GM21786 (cell line): Measurements from ENCODE around the gene DUSP8.
A peak's percentile ranks its signal among the peaks of the same experiment; 100 is the strongest.
"Not testable (repeated sequence)": the region's sequence is repeated elsewhere in the genome, so short reads cannot be mapped to it uniquely, and the experiment has no call there.

Experiments used
- ATAC-seq: cut with Tn5 transposase; IDR thresholded peaks from one replicate; pipeline ENCODE4 v1.9.1; 2021; ENCODE audit not compliant: unreplicated experiment

DUSP8 gene

DNA sequence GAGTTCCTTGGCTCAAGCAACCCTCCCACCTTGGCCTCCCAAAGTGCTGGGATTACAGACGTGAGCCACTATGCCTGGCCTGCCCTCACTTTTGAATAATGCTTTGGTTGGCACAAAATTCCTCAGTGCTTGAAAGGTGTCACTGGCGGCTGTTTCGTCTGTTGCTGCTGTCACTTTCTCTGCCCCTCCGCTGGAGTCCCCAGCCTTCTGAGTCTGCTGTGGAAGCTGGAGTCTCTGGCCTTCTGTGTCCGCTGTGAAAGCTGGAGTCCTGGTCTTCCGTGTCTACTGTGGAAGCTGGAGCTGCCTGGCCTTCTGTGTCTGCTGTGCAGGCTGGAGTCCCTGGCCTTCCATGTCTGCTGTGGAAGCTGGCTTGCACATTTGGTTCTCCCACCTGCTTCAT, 17.9 kb upstream of the DUSP8 start:
- no peak for ATAC-seq

DNA sequence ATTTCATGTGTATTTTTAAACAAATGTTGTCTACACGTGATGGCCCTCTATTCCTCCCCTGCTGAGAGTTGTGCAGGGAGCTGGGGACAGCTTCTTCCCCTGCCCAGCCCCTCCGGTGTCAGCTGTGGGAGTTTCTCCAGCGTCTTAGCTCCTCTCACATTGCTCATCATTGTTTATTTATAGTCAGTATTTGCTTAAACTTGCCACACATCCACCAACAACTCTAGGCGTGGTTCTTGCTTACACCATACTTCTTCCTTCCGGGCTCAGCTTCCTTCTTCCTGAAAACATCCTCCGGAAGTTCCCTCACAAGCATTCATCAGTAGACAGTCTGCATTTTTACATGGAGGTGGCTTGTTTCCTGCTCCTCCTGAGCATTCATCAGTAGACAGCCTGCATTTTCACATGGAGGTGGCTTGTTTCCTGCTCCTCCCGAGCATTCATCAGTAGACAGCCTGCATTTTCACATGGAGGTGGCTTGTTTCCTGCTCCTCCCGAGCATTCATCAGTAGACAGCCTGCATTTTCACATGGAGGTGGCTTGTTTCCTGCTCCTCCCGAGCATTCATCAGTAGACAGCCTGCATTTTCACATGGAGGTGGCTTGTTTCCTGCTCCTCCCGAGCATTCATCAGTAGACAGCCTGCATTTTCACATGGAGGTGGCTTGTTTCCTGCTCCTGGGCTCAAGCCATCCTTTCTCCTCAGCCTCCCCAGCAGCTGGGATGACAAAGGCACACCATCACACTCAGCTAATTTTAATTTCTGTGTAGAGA, 17.3 kb upstream of the DUSP8 start:
- not testable (repeated sequence) for ATAC-seq

DNA sequence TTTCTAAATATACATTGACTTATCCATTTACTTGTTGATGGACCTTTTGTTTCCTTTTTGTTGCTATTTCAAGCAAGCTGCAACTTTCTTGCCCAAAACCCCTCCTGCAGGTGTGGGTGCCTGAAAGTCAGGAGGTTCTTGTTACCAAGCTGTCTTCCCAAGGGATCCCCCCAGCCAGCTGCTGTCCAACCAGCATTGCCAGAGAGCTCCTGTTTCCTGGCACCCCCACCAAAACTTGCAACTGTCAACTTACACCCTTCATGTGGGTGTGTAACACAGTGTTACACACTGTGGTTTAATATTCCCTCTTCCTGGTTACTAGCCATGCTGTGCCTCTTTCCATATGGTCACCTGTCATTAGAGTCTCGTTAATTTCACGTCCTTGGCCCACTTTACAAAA, 14.6 kb upstream of the DUSP8 start:
- no peak for ATAC-seq

DNA sequence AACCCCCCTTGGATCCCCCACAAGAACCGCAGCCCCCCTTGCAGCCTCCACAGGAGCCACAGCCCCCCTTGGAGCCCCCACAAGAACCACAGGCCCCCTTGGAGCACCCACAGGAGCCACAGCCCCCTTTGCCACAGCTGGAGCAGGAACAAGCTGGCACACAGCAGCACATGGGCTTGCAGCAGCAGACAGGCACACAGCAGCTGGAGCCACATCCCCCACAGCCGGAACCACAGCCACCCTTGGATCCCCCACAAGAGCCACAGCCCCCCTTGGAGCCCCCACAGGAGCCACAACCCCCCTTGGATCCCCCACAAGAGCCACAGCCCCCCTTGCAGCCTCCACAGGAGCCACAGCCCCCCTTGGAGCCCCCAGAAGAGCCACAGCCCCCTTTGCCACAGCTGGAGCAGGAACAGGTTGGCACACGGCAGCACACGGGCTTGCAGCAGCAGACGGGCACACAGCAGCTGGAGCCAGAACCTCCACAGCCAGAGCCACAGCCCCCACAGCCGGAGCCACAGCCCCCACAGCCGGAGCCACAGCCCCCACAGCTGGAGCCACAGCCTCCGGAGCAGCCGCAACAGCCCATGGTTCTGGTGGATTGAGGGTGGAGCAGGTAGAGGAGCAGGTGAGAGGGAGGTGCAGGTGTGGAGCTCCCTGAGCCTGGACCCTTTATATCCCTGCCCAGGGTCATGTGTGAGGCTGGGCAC, 12.7 kb upstream of the DUSP8 start, which contains the start of gene KRTAP5-1:
Gene KRTAP5-1 (minus strand): TSS at position 623 of the 710 bp plus-strand sequence. CDS start 34 bp downstream, at position 589.
- ATAC-seq = not testable (repeated sequence)

DNA sequence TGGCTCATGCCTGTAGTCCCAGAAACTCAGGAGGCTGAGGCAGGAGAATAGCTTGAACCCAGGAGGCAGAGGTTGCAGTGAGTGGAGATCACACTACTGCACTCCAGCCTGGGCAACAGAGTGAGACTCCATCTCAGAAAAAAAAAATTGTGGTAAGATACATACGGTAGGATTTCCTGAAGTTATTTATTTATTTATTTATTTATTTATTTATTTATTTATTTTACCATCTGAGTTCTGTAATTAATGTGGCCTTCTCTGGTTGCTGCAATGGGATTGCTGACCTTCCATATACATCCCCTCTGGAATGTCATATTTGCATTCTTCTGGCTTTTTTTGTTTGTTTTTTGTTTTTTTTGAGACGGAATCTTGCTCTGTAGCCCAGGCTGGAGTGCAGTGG, 10.8 kb upstream of the DUSP8 start:
- not testable (repeated sequence) for ATAC-seq

DNA sequence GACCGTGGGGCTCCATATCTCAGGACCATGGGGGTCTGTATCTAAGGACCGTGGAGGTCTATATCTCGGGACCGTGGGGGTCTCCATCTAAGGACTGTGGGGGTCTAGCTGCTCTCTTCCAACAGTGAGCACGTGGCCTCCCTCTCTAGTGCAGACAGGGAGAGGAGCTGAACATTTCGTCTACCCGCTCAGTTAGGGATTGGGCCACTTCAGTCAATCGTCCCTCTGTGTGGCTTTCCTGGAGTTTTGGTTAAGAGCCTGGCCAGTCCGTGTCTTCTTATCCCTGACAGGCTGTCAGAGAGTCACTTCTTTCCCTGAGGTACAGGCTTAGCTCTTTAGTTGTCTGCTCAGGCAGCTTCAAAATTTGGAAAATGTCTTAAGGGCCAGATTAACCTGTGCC, 9.9 kb upstream of the DUSP8 start:
- ATAC-seq = no peak

DNA sequence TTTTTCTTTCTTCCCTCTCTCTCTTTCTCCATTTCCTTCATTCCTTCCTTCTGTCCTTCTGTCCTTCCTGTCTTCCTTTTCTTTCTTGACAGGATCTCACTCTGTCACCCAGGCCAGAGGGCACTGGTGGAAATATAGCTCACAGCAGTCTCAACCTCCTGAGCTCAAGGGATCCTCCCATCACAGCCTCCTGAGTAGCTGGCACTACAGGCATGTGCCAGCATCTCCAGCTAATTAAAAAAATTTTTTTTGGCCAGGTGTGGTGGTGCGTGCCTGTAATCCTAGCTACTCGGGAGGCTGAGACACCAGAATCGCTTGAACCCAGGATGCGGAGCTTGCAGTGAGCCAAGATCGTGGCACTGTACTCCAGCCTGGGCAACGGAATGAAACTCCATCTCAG, 4.8 kb upstream of the DUSP8 start:
- ATAC-seq = no peak

DNA sequence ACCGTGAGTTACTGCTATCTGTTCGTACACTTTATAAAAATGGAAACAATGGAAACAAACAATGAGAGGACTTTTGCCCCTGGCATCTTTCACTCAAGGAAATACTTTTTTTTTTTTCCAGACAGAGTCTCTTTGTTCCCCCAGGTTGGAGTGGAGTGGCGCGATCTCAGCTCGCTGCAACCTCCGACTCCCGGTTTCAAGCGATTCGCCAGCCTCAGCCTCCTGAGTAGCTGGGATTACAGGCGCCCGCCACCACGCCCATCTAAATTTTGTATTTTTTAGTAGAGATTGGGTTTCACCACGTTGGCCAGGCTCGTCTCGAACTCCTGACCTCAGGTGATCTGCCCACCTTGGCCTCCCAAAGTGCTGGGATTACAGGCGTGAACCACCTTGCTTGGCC, 3.7 kb upstream of the DUSP8 start:
- ATAC-seq = not testable (repeated sequence)

DNA sequence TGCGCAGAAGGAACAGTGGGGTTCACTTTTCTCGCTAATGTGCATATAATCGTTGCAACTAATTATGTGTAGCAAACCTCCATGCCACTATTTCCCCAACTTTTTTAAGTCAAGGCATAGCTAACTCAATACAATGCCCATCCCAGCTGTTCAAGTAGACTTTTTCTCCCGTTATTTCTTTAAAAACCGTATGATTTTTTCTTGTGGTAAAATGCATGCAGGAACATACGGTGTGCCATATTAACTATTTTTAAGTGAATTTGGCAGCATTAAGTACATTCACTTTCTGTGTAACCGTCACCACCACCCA, 2.8 kb upstream of the DUSP8 start:
- ATAC-seq = no peak

DNA sequence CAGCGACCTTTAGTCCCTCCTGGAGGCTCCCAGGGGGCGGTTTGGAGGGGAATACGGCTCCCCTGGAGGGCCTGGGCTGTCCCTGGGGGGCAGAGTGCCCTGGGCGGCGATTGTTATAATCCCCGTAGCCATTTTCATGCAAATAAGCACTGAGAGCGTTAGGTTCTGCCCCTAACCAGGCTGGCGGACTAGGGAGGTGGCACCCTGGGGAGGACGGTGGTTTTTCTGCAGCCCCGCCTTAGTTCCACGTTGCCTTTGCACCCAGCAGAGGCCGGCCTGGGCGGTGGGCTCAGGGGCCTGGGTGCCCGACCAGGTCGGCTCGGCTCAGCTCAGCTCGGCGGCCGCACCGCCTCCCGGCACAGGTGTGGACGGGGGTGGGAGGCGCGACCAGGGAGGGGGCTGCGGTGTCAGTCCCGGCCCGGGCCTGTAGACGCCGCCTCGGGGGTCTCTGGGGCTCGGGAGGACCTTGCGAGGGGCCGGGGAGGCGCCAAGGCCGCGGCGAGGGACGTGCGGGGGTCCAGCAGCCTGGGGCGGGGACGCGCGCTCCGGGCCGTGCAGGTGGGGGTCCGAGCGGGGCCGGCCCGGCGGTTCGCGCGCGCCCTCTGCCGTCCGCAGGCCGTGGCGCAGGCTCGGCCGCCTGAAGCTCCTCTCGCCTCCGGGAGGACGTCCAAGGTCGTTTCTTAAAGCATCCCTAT, 2.3 kb upstream of the DUSP8 start:
- ATAC-seq = peak; percentile 47

DNA sequence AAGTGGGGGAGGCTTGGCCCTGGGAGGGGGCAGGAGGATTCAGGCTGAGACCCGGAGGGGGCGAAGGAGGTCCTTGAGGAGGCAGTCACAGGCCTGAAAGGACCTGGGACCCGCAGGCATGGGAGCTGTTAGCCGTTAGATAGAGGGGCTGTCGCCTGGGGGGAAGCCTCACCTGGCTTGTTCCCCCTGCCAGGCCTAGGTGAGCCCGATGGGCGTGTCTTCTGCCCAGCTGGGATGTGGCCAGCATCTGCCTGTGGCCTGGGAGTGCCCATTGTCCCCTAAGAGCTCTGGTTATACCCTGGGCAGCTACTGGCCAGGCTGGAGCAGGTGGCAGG, 1.8 kb upstream of the DUSP8 start:
- ATAC-seq = peak; percentile 17

DNA sequence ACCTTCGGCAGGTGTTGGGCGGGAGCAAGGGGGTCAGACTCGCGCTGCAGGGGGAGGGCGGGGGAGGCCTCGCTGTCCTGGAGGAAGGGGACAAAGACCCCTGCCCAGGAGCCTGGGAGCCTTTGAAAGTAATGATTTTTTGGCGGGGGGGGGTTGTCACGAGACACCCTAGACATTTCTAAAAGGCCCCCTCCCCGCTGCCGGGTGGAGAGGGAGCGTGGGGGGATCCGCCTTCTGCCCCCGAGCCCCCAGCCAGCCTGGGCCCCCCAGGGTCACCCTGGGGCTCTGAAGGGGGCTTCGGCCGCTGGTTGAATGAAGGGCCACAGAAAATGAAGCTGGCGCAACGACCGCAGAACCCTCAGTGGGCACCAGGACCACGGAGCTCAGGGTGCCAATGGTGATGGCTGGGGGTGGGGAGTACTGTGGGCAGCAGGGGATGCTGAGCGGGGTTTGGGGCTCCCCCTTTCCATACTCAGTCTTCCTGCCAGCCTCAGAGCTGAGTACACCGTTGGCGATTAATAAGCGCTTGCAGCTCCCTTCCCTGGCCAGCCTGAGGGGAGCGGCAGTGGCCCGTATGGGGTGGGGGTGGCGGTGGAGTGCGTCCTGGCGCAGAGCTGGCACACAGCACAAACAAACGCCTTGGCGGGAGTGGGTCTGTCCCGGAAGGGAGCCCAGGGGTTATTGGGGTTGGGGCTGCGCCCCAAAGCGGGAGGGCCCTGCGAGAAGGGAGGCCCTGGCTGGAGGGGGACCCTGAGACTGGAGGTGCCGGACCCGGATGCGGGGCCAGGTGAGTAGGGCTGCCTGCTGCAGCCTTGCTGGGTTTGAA, 1.2 kb upstream of the DUSP8 start:
- ATAC-seq = no peak

DNA sequence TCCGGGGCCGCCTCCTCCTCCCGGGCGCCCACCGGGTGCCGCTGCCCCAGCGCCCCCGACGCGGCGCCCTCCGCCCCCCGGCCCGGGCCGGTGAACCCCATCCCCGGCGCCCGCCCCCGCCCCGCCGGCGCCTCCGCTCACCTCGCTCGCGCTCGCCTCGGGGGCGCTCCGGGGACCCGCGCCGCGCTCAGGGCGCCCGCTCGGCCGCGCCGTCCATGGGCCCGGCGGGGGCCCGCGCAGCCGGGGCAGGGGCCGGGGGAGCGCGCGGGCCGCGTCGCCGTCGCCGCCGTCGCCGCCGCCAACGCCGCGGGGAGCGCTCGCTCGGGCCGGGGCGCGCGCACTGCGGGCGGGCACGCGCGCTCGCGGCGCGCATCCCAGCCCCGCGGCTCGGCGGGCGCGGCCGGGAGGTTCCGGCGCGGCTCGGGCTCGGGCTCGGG, 293 bp downstream of the DUSP8 start:
- ATAC-seq = no peak

DNA sequence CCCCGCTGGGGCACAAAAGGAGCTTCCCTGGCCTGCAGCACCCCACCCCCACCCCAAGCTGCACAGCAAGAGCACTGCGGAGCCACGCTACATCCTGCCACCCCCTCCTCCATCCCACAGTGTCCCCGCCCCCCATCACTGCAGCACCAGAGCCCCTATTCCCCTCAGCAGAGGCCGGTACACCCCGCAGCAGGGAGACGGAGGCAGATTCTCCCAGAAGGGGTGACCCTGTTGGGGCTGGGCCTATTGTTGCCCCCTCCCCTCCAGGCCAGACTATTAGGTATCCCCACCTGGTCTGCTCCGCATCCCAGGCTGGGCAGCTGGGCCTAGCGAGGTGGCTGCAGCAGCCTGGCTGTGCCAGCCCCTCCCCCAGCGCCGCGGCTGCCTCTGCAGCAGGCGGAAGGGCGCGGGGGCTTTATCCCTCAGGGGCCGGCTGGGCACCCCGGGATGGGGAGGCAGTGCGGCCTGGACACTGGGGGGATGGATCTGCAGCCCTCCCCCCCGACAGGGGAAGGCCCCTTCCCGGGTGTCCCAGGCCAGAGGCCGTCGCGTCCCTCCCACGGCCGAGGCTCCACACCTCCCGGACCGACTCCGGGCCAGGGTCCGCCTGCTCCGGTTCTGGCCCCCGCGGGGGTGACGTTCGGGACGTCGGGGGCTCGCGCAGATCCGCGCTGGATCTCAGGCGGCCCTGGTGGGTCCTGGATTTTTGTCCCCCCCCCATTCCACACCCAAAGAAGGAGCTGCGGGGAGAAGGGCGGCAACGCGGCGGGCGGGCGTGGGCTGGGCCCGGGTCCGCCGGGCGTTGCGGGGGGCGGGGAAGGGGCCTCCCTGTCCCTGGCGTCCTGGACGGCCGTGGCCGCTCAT, 943 bp downstream of the DUSP8 start:
- no peak for ATAC-seq

DNA sequence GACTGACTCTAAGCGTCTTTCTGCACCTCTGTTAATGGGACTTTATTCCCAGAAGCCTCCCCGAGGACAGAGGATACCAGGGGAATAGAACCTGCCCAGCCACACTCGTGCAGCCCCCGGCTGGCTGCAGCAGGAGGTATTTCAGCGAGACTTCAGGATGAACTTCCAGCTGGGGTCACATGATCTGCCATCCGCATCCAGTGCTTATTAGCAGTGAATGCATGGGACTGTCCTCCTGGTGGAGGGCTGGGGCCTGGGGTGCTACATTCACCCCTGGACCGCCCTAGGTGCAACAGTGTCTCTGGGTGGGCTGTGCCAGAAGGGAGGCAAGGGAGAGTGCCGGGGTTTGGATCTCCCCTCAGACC, 1.6 kb downstream of the DUSP8 start:
- ATAC-seq = no peak

DNA sequence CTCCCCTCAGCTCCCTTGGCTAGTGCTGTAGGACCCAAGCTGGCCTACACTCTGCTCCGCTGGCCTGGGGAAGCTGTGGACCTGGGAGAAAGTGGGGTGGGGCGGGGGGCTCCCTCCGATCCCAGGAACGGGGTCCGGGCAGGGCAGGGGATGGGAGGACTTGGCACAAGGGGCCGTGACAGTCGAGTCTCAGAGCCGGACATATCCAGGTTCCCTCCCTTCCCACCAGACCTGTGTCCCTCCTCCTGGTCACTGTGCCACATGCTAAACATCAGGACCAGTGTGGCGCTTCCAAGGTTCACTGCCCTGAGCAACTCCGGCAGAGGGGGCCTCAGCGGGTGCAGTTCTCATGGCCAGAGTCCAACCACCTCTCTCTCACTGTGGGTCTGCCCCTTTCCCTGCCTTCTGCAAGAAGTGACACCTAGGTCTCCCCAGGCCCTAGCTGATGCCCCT, 2.0 kb downstream of the DUSP8 start:
- ATAC-seq = no peak

DNA sequence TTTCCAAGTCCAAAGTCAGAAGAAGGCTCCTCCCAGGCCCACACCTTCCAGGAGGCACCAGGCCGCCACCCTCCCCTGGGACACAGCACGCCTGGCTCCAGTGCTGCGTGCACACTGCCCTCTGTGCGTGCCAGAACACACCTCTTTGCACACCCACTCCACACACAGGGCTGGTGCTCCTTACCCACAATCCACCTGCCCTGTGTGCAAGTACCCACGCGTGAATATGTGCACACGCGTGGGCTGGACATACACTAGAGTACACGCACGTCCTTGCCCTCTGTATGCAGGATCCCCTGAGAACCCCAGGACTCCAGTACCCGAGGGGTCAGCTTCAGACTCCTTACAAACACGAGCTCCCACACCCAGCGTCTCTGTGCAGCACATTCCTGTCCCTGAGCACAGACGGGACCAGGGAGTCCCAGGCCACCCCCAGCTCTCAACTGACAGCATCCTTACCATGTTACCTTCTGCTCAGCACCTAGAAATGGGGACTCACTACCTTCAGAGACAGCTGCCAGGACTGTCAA, 2.8 kb downstream of the DUSP8 start:
- ATAC-seq = no peak

DNA sequence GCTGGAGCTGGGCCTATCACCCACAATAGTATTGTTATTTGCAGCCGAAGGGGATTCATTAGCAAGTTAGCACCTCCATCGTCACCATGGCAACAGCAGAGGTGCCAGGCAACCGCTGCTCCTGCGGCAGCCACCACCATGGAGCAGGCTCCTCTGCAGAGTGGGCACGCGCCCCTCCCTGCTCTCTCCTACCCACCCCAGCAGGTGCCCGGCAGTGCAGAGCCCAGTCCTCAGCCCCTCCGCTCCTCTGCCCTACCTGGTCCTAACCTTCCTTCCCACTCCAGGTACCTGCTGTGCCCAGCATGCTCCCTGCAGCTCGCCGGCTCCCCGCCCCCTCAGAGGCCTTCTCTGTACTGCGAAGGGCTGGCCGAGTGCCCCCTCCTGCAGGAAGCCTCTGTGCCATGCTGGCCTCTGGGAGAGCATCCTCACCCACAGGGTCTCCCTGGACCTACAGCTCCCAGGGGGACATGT, 3.6 kb downstream of the DUSP8 start:
- no peak for ATAC-seq

DNA sequence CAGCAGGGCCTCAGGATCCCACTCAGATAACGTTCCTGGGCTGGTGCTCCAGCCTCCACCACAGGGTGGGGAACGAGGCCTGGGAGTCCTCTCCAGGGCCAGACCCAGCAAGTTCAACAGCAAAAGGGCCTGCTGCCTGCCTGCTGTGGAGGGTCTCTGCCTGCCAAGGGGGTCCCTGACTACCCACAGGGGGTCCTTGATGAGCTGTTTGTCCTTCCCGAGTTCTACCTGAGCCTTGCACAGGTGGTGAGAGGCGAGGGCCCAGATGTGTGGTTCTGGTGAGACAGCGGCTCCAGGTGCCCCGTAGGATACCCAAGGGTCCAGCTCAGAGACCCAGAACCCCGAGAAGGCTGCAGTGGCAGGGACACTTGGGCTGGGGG, 4.4 kb downstream of the DUSP8 start:
- ATAC-seq = no peak
